ENCODE measurements around the gene LOXHD1.

LOXHD1 gene

DNA sequence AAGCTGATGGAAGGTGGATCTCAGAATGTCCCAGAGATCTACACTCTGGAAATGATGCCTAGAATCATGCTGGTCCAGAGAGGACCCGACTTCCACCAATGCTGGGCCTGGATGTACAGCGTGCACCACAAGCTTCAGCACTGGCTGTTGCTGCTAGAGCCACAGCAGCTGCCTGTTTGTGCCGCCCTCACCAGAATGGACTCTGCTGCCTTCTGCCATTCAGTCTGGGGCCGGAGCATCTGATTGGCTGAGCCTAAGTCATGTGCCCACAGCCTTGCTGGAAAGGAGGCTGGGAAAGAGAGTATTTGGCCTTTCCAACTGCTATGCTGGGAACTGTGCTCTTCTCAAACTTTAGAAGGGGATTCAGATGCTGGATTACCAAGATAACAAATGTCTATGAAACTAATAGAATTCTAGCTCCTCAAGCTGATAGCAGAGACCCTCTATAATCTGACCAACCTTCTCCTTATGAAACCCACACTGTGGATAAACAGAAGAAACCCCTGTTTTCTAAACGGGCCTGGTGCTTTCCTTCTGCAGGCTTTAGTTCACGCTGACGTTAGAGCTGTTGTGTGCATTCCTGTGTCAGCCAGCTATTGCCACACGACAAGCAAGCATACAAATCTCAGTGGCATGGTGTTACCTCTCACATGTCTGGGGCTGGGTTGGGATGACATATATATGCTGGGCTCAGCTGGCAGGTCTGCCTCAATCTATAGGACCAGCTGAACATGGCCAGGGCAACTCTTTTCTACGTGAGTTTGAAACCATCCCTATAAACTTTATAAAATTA lies 4.1 kb upstream of the LOXHD1 start:
- peaks cover 2% of the 10 kb centered on the region for H3K27me3 ChIP-seq (ENCODE audit: insufficient read depth, poor library complexity, severe bottlenecking)
- H3K4me3 ChIP-seq (replicated peaks; ENCODE audit: insufficient read depth, low read length): no peak overlapping the region
- H3K27ac ChIP-seq (replicated peaks): no peak overlapping the region
- DNase-seq (ENCODE audit: low read depth in 1 of 2, low spot score in 1 of 2): no peak
- TF ChIP-seq SPI1 (IDR thresholded peaks at IDR 0.05; ENCODE audit: borderline replicate concordance, low read depth) (no peak), REST (IDR thresholded peaks at IDR 0.05; ENCODE audit: insufficient replicate concordance, low read depth) (no peak), GABPA (IDR thresholded peaks at IDR 0.05; ENCODE audit: low read depth) (no peak), POLR2AphosphoS5 (IDR thresholded peaks at IDR 0.05; ENCODE audit: low read depth) (no peak)
- TF ChIP-seq, protein P1, sequence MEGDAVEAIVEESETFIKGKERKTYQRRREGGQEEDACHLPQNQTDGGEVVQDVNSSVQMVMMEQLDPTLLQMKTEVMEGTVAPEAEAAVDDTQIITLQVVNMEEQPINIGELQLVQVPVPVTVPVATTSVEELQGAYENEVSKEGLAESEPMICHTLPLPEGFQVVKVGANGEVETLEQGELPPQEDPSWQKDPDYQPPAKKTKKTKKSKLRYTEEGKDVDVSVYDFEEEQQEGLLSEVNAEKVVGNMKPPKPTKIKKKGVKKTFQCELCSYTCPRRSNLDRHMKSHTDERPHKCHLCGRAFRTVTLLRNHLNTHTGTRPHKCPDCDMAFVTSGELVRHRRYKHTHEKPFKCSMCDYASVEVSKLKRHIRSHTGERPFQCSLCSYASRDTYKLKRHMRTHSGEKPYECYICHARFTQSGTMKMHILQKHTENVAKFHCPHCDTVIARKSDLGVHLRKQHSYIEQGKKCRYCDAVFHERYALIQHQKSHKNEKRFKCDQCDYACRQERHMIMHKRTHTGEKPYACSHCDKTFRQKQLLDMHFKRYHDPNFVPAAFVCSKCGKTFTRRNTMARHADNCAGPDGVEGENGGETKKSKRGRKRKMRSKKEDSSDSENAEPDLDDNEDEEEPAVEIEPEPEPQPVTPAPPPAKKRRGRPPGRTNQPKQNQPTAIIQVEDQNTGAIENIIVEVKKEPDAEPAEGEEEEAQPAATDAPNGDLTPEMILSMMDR (IDR thresholded peaks at IDR 0.05; ENCODE audit: insufficient read depth, low read length): no peak

GRCh38 chr18:46659484-46659883 lies 2.5 kb upstream of the LOXHD1 start:
- TF ChIP-seq SPI1 (IDR thresholded peaks at IDR 0.05; ENCODE audit: borderline replicate concordance, low read depth) (no peak), POLR2AphosphoS5 (IDR thresholded peaks at IDR 0.05; ENCODE audit: low read depth) (no peak), GABPA (IDR thresholded peaks at IDR 0.05; ENCODE audit: low read depth) (no peak), REST (IDR thresholded peaks at IDR 0.05; ENCODE audit: insufficient replicate concordance, low read depth) (no peak)
- TF ChIP-seq, protein P1 (IDR thresholded peaks at IDR 0.05; ENCODE audit: insufficient read depth, low read length): no peak
- DNase-seq (ENCODE audit: low read depth in 1 of 2, low spot score in 1 of 2): no peak
- H3K27me3 ChIP-seq (ENCODE audit: insufficient read depth, poor library complexity, severe bottlenecking): peaks cover 2% of the 10 kb centered on the region
- H3K27ac ChIP-seq (replicated peaks): no peak overlapping the region
- H3K4me3 ChIP-seq (replicated peaks; ENCODE audit: insufficient read depth, low read length): no peak overlapping the region

DNA sequence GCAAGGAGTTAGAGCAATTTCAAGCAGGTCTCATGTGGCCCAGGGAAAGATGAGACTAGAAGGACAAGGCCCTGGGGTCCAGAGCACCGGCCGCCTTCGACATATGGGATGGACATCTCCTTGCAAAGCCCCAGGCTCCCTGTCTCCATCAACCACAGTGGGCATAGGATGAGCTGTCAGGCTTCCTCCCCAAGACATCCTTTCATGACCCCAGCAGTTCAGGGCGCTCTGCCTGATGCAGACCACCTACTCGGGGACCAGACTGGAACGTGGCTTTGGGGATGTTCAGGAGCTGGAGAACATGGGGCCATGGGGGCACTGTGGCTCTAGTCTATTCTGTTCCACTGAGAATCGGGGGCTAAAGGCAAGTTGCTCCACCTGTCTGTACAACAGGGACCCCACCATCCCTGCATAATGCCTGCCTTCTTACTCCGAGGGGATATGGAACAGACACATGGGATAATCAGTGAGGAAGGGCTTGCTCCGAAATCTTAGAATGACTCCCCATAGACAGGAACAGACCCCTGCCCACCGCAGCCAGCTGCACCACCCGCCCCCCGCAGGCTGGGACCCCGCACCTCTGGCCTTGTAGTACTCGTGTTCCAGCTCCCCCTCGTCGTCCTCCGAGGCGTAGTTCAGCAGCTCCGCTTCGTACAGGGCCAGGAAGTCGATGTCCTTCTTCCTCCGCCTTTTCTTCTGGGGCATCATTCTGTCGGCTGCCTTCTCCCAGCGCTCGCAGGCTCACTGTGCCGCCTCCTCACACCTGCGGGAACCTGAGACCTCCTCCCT lies 500 bp downstream of the LOXHD1 start:
- DNase-seq (ENCODE audit: low read depth in 1 of 2, low spot score in 1 of 2): no peak
- Histone ChIP-seq H3K4me3 (replicated peaks; ENCODE audit: insufficient read depth, low read length) (no peak overlapping the region), H3K27ac (replicated peaks) (no peak overlapping the region), H3K27me3 (ENCODE audit: insufficient read depth, poor library complexity, severe bottlenecking) (peaks cover 5% of the 10 kb centered on the region)
- TF ChIP-seq, protein P1 (IDR thresholded peaks at IDR 0.05; ENCODE audit: insufficient read depth, low read length): no peak
- TF ChIP-seq GABPA (IDR thresholded peaks at IDR 0.05; ENCODE audit: low read depth) (no peak), REST (IDR thresholded peaks at IDR 0.05; ENCODE audit: insufficient replicate concordance, low read depth) (no peak), SPI1 (IDR thresholded peaks at IDR 0.05; ENCODE audit: borderline replicate concordance, low read depth) (no peak), POLR2AphosphoS5 (IDR thresholded peaks at IDR 0.05; ENCODE audit: low read depth) (no peak)
